ENCODE measurements around the gene PI3.

DNA sequence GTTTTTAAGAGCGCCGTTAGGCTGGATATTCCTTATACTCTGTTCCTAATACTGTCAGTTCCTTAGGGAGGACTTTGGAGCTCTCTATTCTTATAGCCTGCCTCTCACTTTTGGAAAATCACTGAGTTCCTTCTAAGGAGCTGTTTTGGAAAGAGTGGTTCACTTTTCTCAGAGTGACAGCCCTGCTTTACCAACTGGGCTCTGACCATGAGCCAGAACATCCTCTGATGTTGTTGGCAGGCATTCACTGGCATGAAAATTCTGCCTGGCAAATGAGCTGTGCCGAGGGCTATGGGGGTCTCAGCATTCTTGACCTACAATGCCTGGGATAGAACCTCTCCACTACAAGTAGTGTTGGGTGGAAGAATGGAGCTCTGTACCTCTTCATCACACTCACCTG is 17.2 kb downstream of the PI3 start:
- TF ChIP-seq POLR2A (IDR thresholded peaks at IDR 0.05) (no peak), POLR2AphosphoS5 (IDR thresholded peaks at IDR 0.05) (no peak)
- TF ChIP-seq, protein P1, sequence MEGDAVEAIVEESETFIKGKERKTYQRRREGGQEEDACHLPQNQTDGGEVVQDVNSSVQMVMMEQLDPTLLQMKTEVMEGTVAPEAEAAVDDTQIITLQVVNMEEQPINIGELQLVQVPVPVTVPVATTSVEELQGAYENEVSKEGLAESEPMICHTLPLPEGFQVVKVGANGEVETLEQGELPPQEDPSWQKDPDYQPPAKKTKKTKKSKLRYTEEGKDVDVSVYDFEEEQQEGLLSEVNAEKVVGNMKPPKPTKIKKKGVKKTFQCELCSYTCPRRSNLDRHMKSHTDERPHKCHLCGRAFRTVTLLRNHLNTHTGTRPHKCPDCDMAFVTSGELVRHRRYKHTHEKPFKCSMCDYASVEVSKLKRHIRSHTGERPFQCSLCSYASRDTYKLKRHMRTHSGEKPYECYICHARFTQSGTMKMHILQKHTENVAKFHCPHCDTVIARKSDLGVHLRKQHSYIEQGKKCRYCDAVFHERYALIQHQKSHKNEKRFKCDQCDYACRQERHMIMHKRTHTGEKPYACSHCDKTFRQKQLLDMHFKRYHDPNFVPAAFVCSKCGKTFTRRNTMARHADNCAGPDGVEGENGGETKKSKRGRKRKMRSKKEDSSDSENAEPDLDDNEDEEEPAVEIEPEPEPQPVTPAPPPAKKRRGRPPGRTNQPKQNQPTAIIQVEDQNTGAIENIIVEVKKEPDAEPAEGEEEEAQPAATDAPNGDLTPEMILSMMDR (IDR thresholded peaks at IDR 0.05) = no peak

All from breast epithelium (tissue), 3 donors.